PC-3 (cell line): Measurements from ENCODE around the gene MRO.

Source experiments
- CTCF ChIP-seq: fragments of 300-600 bp; sonication (generic); conservative IDR thresholded peaks from 2 replicates; pipeline ENCODE4 v1.5.1; 2017; ENCODE audit warnings: antibody characterized with exemption, low read depth, mild to moderate bottlenecking, low read length
- EZH2 ChIP-seq: fragments of 300-600 bp; sonication (generic); IDR thresholded peaks from one replicate; pipeline ENCODE4 v1.6.1; 2017; ENCODE audit warnings: antibody characterized with exemption, mild to moderate bottlenecking, low read length; ENCODE audit not compliant: unreplicated experiment

GRCh38 chr18:50788284-50788683 is 31.5 kb downstream of the MRO start:
- TF ChIP-seq EZH2 (no peak), CTCF (no peak)
